Adrenal gland (tissue), 5 donors: ENCODE measurements around the gene RSRC1.

Experiments used
- CTCF ChIP-seq, 6 experiments: fragments of 450-650 bp in 4 of 6; fragments of 200-600 bp in 2 of 6; sonication (generic) in 1 of 6; IDR thresholded peaks; 1 replicate in 5 of 6; 2 replicates in 1 of 6; pipeline versions ENCODE4 v1.5.1 to v1.8.0; 2016 to 2021; ENCODE audit warnings: antibody characterized with exemption in 6 of 6, mild to moderate bottlenecking in 2 of 6, moderate library complexity in 1 of 6
- POLR2A ChIP-seq, 2 donors: fragments of 450-650 bp; IDR thresholded peaks; one replicate each; pipeline ENCODE4 v1.6.1; 2017; ENCODE audit warnings: antibody characterized with exemption in 2 of 2, mild to moderate bottlenecking in 2 of 2, moderate library complexity in 1 of 2
- donor health status: DM: no; HTN: no; CAD: no.

DNA sequence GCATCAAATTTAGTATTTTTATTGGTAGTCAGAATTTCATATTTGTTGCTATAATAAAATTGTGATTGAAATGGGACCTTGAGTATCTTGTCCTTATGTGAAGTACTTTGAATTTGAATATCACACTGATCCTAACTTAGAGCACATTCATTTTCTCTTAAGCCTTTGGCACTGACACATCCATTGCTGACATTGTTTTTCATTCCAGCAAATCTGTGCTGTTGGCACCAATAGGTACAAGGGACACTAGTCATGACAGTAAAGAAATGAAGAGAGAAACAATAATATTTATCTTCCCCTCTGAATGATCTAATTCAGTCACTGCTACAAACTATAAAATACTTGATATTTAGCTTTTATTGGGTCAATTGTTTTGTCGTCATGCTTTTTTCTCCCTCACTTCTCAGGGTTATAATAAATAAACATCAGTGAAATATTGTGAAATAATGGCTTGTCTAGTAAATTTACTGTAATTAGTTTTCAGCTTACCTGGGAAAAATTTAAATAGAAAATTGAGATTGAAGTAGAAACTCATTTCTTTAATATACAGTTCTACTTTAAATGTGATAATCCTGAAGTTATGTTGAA, 294.3 kb downstream of the RSRC1 start:
- TF ChIP-seq CTCF (IDR thresholded peaks at IDR 0.05): no peak
- TF ChIP-seq POLR2A (IDR thresholded peaks at IDR 0.05): no peak
